H9 (cell line): Measurements from ENCODE around the gene CDKL1. TPM values are rescaled to one million over a fixed set of nuclear protein-coding genes. Genes with fewer than 3 reads are reported as not detected.
A peak's percentile ranks its signal among the peaks of the same experiment; 100 is the strongest.

Source experiments
- DNase-seq: peaks from one replicate; pipeline ENCODE4 v3.0.0-alpha.2; 2017
- H2AFZ ChIP-seq: one replicate; pipeline ENCODE4 v1.6.1; 2013; ENCODE audit warnings: mild to moderate bottlenecking, low read length, control low read depth, moderate library complexity
- H2AK5ac ChIP-seq: 2 replicates; pipeline ENCODE4 v1.6.1; 2013; ENCODE audit warnings: low read length, control low read depth, mixed read lengths; ENCODE audit not compliant: insufficient read length
- H2BK120ac ChIP-seq: one replicate; pipeline ENCODE4 v1.6.1; 2013; ENCODE audit warnings: low read depth, mild to moderate bottlenecking, low read length, control low read depth, inconsistent platforms; ENCODE audit not compliant: poor library complexity, severe bottlenecking
- H2BK12ac ChIP-seq: 2 replicates; pipeline ENCODE4 v1.6.1; 2013; ENCODE audit warnings: low read length, control low read depth, mixed read lengths, low read depth; ENCODE audit not compliant: insufficient read length
- H2BK15ac ChIP-seq: 2 replicates; pipeline ENCODE4 v1.6.1; 2013; ENCODE audit warnings: low read depth, low read length, control low read depth
- H2BK20ac ChIP-seq: one replicate; pipeline ENCODE4 v1.6.1; 2013; ENCODE audit warnings: low read depth, mild to moderate bottlenecking, low read length, control low read depth, inconsistent platforms; ENCODE audit not compliant: poor library complexity, severe bottlenecking
- H2BK5ac ChIP-seq: 2 replicates; pipeline ENCODE4 v1.6.1; 2013; ENCODE audit warnings: low read length, control low read depth, mixed read lengths; ENCODE audit not compliant: insufficient read length
- H3K14ac ChIP-seq: 2 replicates; pipeline ENCODE4 v1.6.1; 2013; ENCODE audit warnings: low read length, control low read depth; ENCODE audit not compliant: insufficient read depth
- H3K18ac ChIP-seq: 2 replicates; pipeline ENCODE4 v1.6.1; 2013; ENCODE audit warnings: low read depth, mild to moderate bottlenecking, mixed read lengths, low read length, control low read depth; ENCODE audit not compliant: insufficient read length
- H3K23ac ChIP-seq: 2 replicates; pipeline ENCODE4 v1.6.1; 2013; ENCODE audit warnings: low read length, control low read depth, mixed read lengths, low read depth; ENCODE audit not compliant: insufficient read length
- H3K23me2 ChIP-seq: 2 replicates; pipeline ENCODE4 v1.6.1; 2013; ENCODE audit warnings: low read depth, mild to moderate bottlenecking, mixed read lengths, low read length, control low read depth; ENCODE audit not compliant: insufficient read length, poor library complexity, severe bottlenecking
- H3K27ac ChIP-seq: 2 replicates; pipeline ENCODE4 v1.5.1; 2013; ENCODE audit warnings: low read length, control low read depth, mixed read lengths, low read depth; ENCODE audit not compliant: insufficient read length
- H3K27me3 ChIP-seq: 2 replicates; pipeline ENCODE4 v1.6.1; 2013; ENCODE audit warnings: low read length, control low read depth, inconsistent platforms; ENCODE audit not compliant: insufficient read depth
- H3K4ac ChIP-seq: 2 replicates; pipeline ENCODE4 v1.6.1; 2013; ENCODE audit warnings: low read depth, mild to moderate bottlenecking, control low read depth, inconsistent platforms, low read length, moderate library complexity
- H3K4me1 ChIP-seq: 2 replicates; pipeline ENCODE4 v1.6.1; 2013; ENCODE audit warnings: low read length, control low read depth, inconsistent platforms; ENCODE audit not compliant: insufficient read depth
- H3K4me2 ChIP-seq: 2 replicates; pipeline ENCODE4 v1.6.1; 2013; ENCODE audit warnings: low read length, control low read depth, mixed read lengths; ENCODE audit not compliant: insufficient read length, insufficient read depth
- H3K56ac ChIP-seq: 2 replicates; pipeline ENCODE4 v1.6.1; 2013; ENCODE audit warnings: low read depth, mild to moderate bottlenecking, mixed read lengths, low read length, control low read depth; ENCODE audit not compliant: insufficient read length
- H3K79me1 ChIP-seq: 2 replicates; pipeline ENCODE4 v1.6.1; 2013; ENCODE audit warnings: low read depth, mild to moderate bottlenecking, moderate library complexity, low read length, control low read depth, inconsistent platforms; ENCODE audit not compliant: insufficient read depth, poor library complexity, severe bottlenecking
- H3K79me2 ChIP-seq: 2 replicates; pipeline ENCODE4 v1.6.1; 2013; ENCODE audit warnings: low read length, control low read depth, inconsistent platforms; ENCODE audit not compliant: insufficient read depth
- H3K9ac ChIP-seq: 2 replicates; pipeline ENCODE4 v1.6.1; 2013; ENCODE audit warnings: low read length, control low read depth, mixed read lengths; ENCODE audit not compliant: insufficient read length; ENCODE audit errors: extremely low read depth
- H3K9me3 ChIP-seq: one replicate; pipeline ENCODE4 v1.6.1; 2013; ENCODE audit warnings: low read depth, low read length, inconsistent platforms; ENCODE audit not compliant: control insufficient read depth
- H3T11ph ChIP-seq: one replicate; pipeline ENCODE4 v1.6.1; 2013; ENCODE audit warnings: mild to moderate bottlenecking, low read length, control low read depth, inconsistent platforms
- H4K20me1 ChIP-seq: one replicate; pipeline ENCODE4 v1.6.1; 2013; ENCODE audit not compliant: control insufficient read depth, insufficient read length, insufficient read depth
- H4K5ac ChIP-seq: 2 replicates; pipeline ENCODE4 v1.6.1; 2013; ENCODE audit warnings: low read depth, mild to moderate bottlenecking, mixed read lengths, low read length, control low read depth; ENCODE audit not compliant: insufficient read length
- H4K8ac ChIP-seq: replicated peaks from 2 replicates; pipeline ENCODE4 v1.6.1; 2013; ENCODE audit warnings: low read length, control low read depth, mixed read lengths, low read depth; ENCODE audit not compliant: insufficient read length
- H4K91ac ChIP-seq: 2 replicates; pipeline ENCODE4 v1.6.1; 2013; ENCODE audit warnings: low read depth, mild to moderate bottlenecking, moderate library complexity, mixed read lengths, low read length, control low read depth; ENCODE audit not compliant: insufficient read length
- H3K27ac Mint-ChIP-seq, 3 experiments: 2 replicates in 2 of 3; 3 replicates in 1 of 3; pipeline ENCODE4 v1.8.0; 2020 to 2021; ENCODE audit warnings: mixed read lengths in 3 of 3, mild to moderate bottlenecking in 1 of 3, moderate library complexity in 1 of 3
- H3K27me3 Mint-ChIP-seq: 2 replicates; pipeline ENCODE4 v1.8.0; 2021; ENCODE audit warnings: low read depth, mild to moderate bottlenecking, moderate library complexity, mixed read lengths
- H3K36me3 Mint-ChIP-seq, 3 experiments: 2 replicates in 2 of 3; 3 replicates in 1 of 3; pipeline ENCODE4 v1.8.0; 2020 to 2021; ENCODE audit warnings: low read depth in 3 of 3, mixed read lengths in 3 of 3; ENCODE audit not compliant: insufficient read depth in 1 of 3
- H3K4me1 Mint-ChIP-seq, 2 experiments: 2 replicates each; pipeline ENCODE4 v1.8.0; 2020; ENCODE audit warnings: mixed read lengths in 2 of 2
- H3K4me3 Mint-ChIP-seq, 2 experiments: 2 replicates in 1 of 2; 3 replicates in 1 of 2; pipeline ENCODE4 v1.8.0; 2020 to 2021; ENCODE audit warnings: mild to moderate bottlenecking in 2 of 2, mixed read lengths in 2 of 2, moderate library complexity in 1 of 2
- H3K9me3 Mint-ChIP-seq, 2 experiments: 2 replicates in 1 of 2; 3 replicates in 1 of 2; pipeline ENCODE4 v1.8.0; 2020; ENCODE audit warnings: mild to moderate bottlenecking in 2 of 2, mixed read lengths in 2 of 2, moderate library complexity in 1 of 2
- CTCF ChIP-seq: fragments of 200-600 bp; sonication (generic); conservative IDR thresholded peaks from 3 replicates; pipeline ENCODE4 v1.8.0; 2021; ENCODE audit warnings: antibody characterized with exemption, mild to moderate bottlenecking
- WGBS: extraction: QIAGEN DNeasy Blood & Tissue Kit; methylation state at CpG from one replicate; pipeline ENCODE4 v1.1.7; 2013; ENCODE audit warnings: missing lambda C conversion rate, low lambda C conversion rate, mixed read lengths; ENCODE audit not compliant: insufficient read length; ENCODE audit errors: extremely low coverage; 5-methylcytosine and 5-hydroxymethylcytosine counted together
- total RNA-seq: library from RNA; stranded (reverse); gene quantifications from 2 replicates; pipeline ENCODE4 v1.2.1, GENCODE V29; 2021

CDKL1 gene
- total RNA-seq, 1 experiment from 2014 or later = 0.72 TPM

- H4K8ac ChIP-seq = no peak overlapping the region
- Mint-ChIP-seq H3K36me3 (no peaks in the 10 kb centered on the region), H3K27ac (no peak overlapping the region), H3K9me3 (no peaks in the 10 kb centered on the region), H3K27me3 (no peaks in the 10 kb centered on the region; the same call in 1 of the 2 replicates), H3K4me1 (peaks cover 3 to 6% of the 10 kb centered on the region in 2 experiments), H3K4me3 (no peak overlapping the region)
- H3K23me2 ChIP-seq = no peaks in the 10 kb centered on the region
- no peak overlapping the region for H2AK5ac ChIP-seq
- H4K91ac ChIP-seq = no peak overlapping the region
- no peak overlapping the region for H4K5ac ChIP-seq
- no peaks in the 10 kb centered on the region for H3K79me1 ChIP-seq
- no peak overlapping the region for H3K23ac ChIP-seq
- no peak overlapping the region for H3K9ac ChIP-seq
- no peak overlapping the region for H2BK5ac ChIP-seq
- no peak overlapping the region for H3T11ph ChIP-seq
- no peak overlapping the region for H3K4ac ChIP-seq
- TF ChIP-seq CTCF = peak; percentile 22; the same call in 1 of the 3 replicates
- no peaks in the 10 kb centered on the region for H3K9me3 ChIP-seq
- no peaks in the 10 kb centered on the region for H3K79me2 ChIP-seq
- no peaks in the 10 kb centered on the region for H3K27me3 ChIP-seq
- no peak overlapping the region for H3K4me2 ChIP-seq
- no peak overlapping the region for H2BK120ac ChIP-seq
- no peak overlapping the region for H3K14ac ChIP-seq
- H2BK20ac ChIP-seq = no peak overlapping the region
- no peak overlapping the region for H3K56ac ChIP-seq
- no CpG with 5 or more reads among the region's 3 CpGs for WGBS
- no peak overlapping the region for H2BK12ac ChIP-seq
- H2BK15ac ChIP-seq = no peak overlapping the region
- no peaks in the 10 kb centered on the region for H4K20me1 ChIP-seq
- no peak overlapping the region for H3K27ac ChIP-seq
- H2AFZ ChIP-seq = no peak overlapping the region
- no peak overlapping the region for H3K18ac ChIP-seq
- no peaks in the 10 kb centered on the region for H3K4me1 ChIP-seq
- no peak for DNase-seq
Measured at GRCh38 chr14:50383618-50384225, 13.0 kb downstream of the CDKL1 start.
